ENCODE results near the gene PMAIP1.
"Not testable (repeated sequence)": the region's sequence is repeated elsewhere in the genome, so short reads cannot be mapped to it uniquely, and the experiment has no call there.

PMAIP1 gene

GRCh38 chr18:59899298-59900221 is at the start of gene PMAIP1:
PMAIP1 (plus strand) TSS chr18:59899996; CDS start chr18:59900178, 182 bp downstream.
- peak; percentile 62 for DNase-seq

- no peak for DNase-seq
These were observed 47.9 kb upstream of the PMAIP1 start for GRCh38 chr18:59851784-59852399.

GRCh38 chr18:59852548-59852947 is 47.2 kb upstream of the PMAIP1 start:
- no peak for DNase-seq

GRCh38 chr18:59853380-59853779 is 46.4 kb upstream of the PMAIP1 start:
- DNase-seq, result no peak

GRCh38 chr18:59853988-59854387 is 45.8 kb upstream of the PMAIP1 start:
- DNase-seq, result not testable (repeated sequence)

GRCh38 chr18:59861009-59861408 is 38.8 kb upstream of the PMAIP1 start:
- no peak for DNase-seq

- no peak for DNase-seq
These were observed 37.6 kb upstream of the PMAIP1 start for GRCh38 chr18:59861963-59862819.

GRCh38 chr18:59865241-59865986 is 34.4 kb upstream of the PMAIP1 start:
- DNase-seq, result no peak

GRCh38 chr18:59866551-59867269 is 33.1 kb upstream of the PMAIP1 start:
- no peak for DNase-seq

GRCh38 chr18:59867337-59868104 is 32.3 kb upstream of the PMAIP1 start:
- no peak for DNase-seq

GRCh38 chr18:59870623-59871130 is 29.1 kb upstream of the PMAIP1 start:
- DNase-seq, result no peak

- DNase-seq, result no peak
These were observed 28.0 kb upstream of the PMAIP1 start for GRCh38 chr18:59871711-59872362.

GRCh38 chr18:59873641-59874040 is 26.2 kb upstream of the PMAIP1 start:
- no peak for DNase-seq

GRCh38 chr18:59874166-59874565 is 25.6 kb upstream of the PMAIP1 start:
- DNase-seq, result no peak

- DNase-seq, result no peak
These were observed 23.5 kb upstream of the PMAIP1 start for GRCh38 chr18:59876310-59876626.

GRCh38 chr18:59877361-59877760 is 22.4 kb upstream of the PMAIP1 start:
- DNase-seq, result no peak

GRCh38 chr18:59878644-59879043 is 21.2 kb upstream of the PMAIP1 start:
- no peak for DNase-seq

GRCh38 chr18:59881728-59882656 is 17.8 kb upstream of the PMAIP1 start:
- peak; percentile 20 for DNase-seq

GRCh38 chr18:59884351-59884750 is 15.4 kb upstream of the PMAIP1 start:
- DNase-seq, result no peak
